GM20431 (cell line): ENCODE data around the gene CDK1.
"Not testable (repeated sequence)": the region's sequence is repeated elsewhere in the genome, so short reads cannot be mapped to it uniquely, and the experiment has no call there.

ENCODE experiments used
- in situ Hi-C: fragments of 300-500 bp; cut with MseI, MboI; formaldehyde crosslinking; loops from one replicate; pipeline ENCODE4 v1.15.0; 2020; ENCODE audit warnings: low sequenced_read_pairs; ENCODE audit not compliant: unreplicated experiment

The CDK1 gene

GRCh38 chr10:60808036-60808435 lies 29.8 kb downstream of the CDK1 start:
- in situ Hi-C loops: loop anchor here (25.0 kb wide), 1 partner anchor 154 kb away; no protein-coding TSS in a partner anchor

GRCh38 chr10:60809157-60809556 lies 30.9 kb downstream of the CDK1 start:
- in situ Hi-C loops: loop anchor here (25.0 kb wide), 1 partner anchor 153 kb away; no protein-coding TSS in a partner anchor

GRCh38 chr10:60810437-60811182 lies 32.3 kb downstream of the CDK1 start:
- in situ Hi-C loops: loop anchor here (25.0 kb wide), 1 partner anchor 152 kb away; no protein-coding TSS in a partner anchor

GRCh38 chr10:60816628-60817397 lies 38.5 kb downstream of the CDK1 start:
- in situ Hi-C loops: loop anchor here (25.0 kb wide), 1 partner anchor 145 kb away; no protein-coding TSS in a partner anchor

- in situ Hi-C loops: loop anchor here (25.0 kb wide), 1 partner anchor 145 kb away; no protein-coding TSS in a partner anchor
Observed at GRCh38 chr10:60817398-60817805, 39.1 kb downstream of the CDK1 start.

GRCh38 chr10:60818134-60818770 lies 40.0 kb downstream of the CDK1 start:
- in situ Hi-C loops: loop anchor here (25.0 kb wide), 1 partner anchor 144 kb away; no protein-coding TSS in a partner anchor

GRCh38 chr10:60819271-60819670 lies 41.0 kb downstream of the CDK1 start:
- in situ Hi-C loops: loop anchor here (25.0 kb wide), 1 partner anchor 143 kb away; no protein-coding TSS in a partner anchor

GRCh38 chr10:60820093-60820754 lies 41.9 kb downstream of the CDK1 start:
- in situ Hi-C loops: loop anchor here (25.0 kb wide), 1 partner anchor 142 kb away; no protein-coding TSS in a partner anchor

- in situ Hi-C loops: loop anchor here (25.0 kb wide), 1 partner anchor 141 kb away; no protein-coding TSS in a partner anchor
Observed at GRCh38 chr10:60821656-60822055, 43.4 kb downstream of the CDK1 start.

- in situ Hi-C loops: loop anchor here (25.0 kb wide), 1 partner anchor 139 kb away; no protein-coding TSS in a partner anchor
Observed at GRCh38 chr10:60822809-60823208, 44.5 kb downstream of the CDK1 start.

GRCh38 chr10:60823324-60823723 lies 45.0 kb downstream of the CDK1 start:
- in situ Hi-C loops: loop anchor here (25.0 kb wide), 1 partner anchor 139 kb away; no protein-coding TSS in a partner anchor

GRCh38 chr10:60825520-60825919 lies 47.2 kb downstream of the CDK1 start:
- in situ Hi-C loops: no loop called here

- in situ Hi-C loops: no loop called here
Observed at GRCh38 chr10:60827791-60828488, 49.7 kb downstream of the CDK1 start.

GRCh38 chr10:60828489-60828852 lies 50.2 kb downstream of the CDK1 start:
- in situ Hi-C loops: no loop called here

- in situ Hi-C loops: not testable (repeated sequence)
Observed at GRCh38 chr10:60832136-60832535, 53.9 kb downstream of the CDK1 start.

GRCh38 chr10:60834401-60834800 lies 56.1 kb downstream of the CDK1 start:
- in situ Hi-C loops: no loop called here

- in situ Hi-C loops: no loop called here
Observed at GRCh38 chr10:60835049-60835448, 56.8 kb downstream of the CDK1 start.

GRCh38 chr10:60841227-60841626 lies 62.9 kb downstream of the CDK1 start:
- in situ Hi-C loops: not testable (repeated sequence)

GRCh38 chr10:60842694-60843093 lies 64.4 kb downstream of the CDK1 start:
- in situ Hi-C loops: no loop called here
